Hippocampal formation (tissue), 2 donors: ENCODE results near the gene ZNF488.

Experiments used
- DNase-seq, 2 donors: peaks; one replicate each; lab custom pipeline; 2025; lab: John Stamatoyannopoulos, UW

The ZNF488 gene

GRCh38 chr10:47329855-47330254 is 54.2 kb downstream of the ZNF488 start:
- no peak for DNase-seq

DNA sequence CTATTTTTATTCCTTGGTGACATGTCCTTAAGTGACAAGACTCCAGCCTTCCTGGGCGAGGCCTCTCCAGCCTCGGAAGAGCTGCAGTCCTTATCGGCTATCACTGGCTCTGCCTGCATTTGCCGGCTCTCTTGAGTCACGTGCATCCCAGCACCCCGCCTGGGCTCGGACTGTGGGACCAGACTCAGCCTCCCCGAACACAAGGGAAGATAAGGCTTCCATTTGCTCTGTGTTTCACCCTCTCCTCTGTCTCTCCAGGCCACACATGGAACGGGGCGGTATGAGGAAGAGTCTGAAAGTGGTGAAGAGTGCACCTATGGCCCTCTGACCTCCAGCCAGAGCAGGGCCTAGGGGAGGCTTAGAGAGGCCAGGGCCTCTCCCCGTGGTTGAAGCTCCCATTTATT is 57.2 kb downstream of the ZNF488 start:
- DNase-seq = no peak

DNA sequence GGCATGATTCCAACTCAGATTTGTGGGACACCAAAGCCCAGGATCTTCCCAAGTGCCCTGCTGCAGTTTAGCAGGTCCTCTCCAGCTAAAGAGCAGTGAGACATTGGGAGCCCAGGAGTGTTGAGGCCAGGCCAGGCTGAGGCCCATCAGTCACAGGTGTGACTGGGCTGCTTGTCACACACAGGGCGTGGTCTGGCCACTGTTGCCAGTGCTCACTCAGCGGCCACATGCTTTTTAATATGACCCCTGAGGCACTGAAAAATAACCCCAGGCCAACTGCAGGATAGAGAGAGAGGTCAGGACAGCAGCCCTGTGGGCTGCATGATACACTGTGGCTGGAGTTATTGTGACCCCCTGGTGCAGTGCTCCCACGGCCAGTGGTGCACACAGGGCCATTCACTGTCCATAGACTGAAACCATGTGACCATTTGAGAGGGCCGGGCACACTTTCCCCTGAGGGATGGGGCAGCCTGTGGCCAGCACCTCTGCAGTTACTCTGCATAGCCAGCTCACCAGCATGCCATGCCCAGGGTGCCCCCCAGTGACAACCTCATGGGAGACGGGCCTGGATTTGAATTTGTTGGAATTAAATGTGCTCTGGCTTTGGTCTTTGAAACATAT is 57.7 kb downstream of the ZNF488 start:
- DNase-seq = no peak

- DNase-seq = no peak
Observed at GRCh38 chr10:47325303-47326291, 58.5 kb downstream of the ZNF488 start.

DNA sequence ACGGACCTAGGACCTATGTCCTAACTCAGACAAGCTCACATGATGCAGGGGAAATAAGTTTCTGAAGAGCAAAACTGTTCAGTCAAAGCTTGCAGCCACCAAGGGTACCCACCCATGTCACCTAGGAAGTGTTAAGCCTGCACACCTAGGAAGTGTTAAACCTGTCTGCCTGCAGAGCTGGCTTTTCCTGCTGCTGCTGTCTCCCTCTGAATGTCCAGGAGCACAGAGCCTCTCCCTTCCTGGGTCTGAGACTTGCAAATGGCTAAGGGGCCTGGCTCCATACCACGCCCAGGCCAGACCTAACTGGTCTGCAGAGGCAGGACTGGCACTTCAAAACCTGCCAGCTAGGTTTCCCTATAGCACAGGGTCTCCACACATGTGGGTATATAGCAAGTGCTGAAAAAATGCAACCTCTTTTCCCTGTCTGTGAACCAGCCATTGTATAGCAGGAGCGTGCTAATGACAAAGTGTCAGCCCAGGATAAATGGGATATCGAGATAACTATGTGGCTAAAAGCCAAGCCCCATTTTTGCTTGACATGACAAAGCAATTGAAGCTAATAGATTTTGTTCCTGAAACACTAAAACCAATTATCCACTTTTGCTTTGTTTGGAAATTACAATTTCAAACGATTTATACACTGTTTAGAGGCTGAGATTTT is 60.3 kb downstream of the ZNF488 start:
- no peak for DNase-seq

- DNase-seq = no peak
Observed at GRCh38 chr10:47323087-47323486, 61.0 kb downstream of the ZNF488 start.

GRCh38 chr10:47322300-47323061 is 61.6 kb downstream of the ZNF488 start, which contains the start of gene GDF2:
Gene GDF2, plus strand, starts transcription at chr10:47322454. Its CDS starts 215 bp downstream, at chr10:47322669.
- no peak for DNase-seq

DNA sequence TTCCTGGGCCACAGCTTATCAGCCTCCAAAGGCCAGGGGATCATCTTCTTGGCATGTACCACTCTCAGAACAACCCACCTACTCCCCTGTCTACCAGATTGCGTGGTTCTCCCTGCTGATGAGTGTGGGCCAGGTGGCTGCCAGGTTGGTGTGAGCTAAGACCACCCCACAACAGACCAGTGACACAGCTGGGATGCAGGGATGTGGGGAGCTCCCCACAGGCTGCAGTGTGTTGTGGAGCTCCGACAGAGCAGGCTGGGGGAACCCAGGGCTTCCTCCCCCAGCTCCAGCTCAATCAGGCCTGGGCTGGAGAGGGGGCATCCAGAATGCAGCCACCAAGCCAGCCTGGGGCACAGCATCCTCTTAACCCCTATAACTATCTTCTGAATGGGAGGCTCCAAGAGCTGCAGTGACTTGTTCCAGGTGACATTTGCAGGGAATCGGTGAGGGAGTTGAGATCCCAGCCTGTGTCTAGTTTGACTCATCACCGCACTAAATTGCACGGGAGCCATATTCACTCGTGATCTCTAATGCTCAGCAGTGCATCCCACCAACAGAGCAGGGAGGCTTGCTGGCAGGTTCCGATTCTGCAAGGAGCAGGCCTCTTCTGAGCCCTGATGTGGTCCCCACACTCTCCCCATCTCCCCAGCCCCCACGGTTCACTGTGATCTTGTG is 62.4 kb downstream of the ZNF488 start:
- no peak for DNase-seq

DNA sequence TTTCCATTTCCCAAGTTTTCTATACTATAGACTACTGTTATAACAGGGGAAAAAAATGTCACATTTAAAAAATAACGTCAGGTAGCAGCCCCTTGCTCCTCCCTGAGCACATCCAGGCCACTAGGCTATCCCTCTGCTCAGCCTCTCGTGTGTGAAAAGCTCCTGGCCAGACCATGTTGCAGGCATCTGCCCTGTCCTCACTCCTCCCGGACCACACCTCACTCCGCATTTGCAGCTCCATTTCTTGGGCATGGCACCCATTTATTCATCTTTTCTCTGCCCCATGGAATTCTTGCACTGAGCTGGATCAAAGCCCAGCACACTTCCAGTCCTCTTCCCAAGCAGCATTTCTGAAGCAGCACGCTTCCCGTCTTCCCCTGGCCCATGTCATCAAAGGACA is 63.3 kb downstream of the ZNF488 start:
- DNase-seq = no peak

DNA sequence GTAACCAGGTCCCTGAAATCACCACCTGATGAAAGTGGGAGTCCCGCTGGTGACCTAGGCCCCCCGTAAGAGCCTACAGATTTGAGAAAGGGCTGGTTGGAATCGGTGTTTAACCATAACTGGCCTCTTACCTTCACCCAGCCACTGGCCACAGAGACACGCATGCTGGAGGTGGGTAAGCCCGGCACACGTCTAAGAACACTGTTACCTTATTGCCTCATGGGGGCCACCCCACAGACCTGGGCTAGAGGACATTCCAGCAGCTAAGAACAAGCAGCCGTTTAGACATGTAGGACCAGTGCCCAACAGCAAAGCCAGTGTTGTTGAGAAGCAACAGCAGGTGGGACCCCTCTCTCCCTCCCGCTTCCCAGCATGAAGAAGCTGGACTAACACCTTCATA is 64.3 kb downstream of the ZNF488 start:
- DNase-seq = no peak

DNA sequence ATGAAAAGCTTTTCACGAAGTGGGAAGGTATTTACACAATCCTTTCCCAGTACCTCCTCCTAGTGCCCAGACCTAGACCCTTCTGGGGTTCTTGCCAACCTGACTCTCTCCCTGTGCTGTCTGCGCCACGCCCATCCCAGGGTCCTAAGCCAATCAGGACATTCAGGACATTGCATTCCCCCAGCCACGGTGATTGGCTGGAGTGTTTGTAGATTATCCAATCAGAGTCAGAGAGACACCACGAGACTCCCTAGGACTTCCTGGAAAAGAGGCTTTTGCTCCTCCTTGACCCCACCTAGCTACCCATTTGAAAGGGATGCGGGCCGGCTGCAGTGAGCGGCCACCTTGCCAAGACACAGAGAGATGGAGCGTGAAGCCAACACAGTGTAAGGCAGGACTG is 65.4 kb downstream of the ZNF488 start:
- DNase-seq = no peak

- no peak for DNase-seq
Observed at GRCh38 chr10:47317251-47317650, 66.8 kb downstream of the ZNF488 start.

- DNase-seq = no peak
Observed at GRCh38 chr10:47316131-47316530, 68.0 kb downstream of the ZNF488 start.
